Liver (tissue), 9 donors: ENCODE measurements around the gene RFPL3. TPM values are rescaled to one million over a fixed set of nuclear protein-coding genes. Genes with fewer than 3 reads are reported as not detected.

Source experiments
- DNase-seq: peaks from one replicate; pipeline ENCODE4 v3.0.0-alpha.2; 2017; ENCODE audit warnings: low spot score
- H3K27ac ChIP-seq, 2 donors: one replicate each; pipeline ENCODE4 v1.7.0; 2013; ENCODE audit warnings: inconsistent platforms in 2 of 2, low read length in 2 of 2, control low read depth in 1 of 2, low read depth in 1 of 2, mild to moderate bottlenecking in 1 of 2
- H3K27me3 ChIP-seq, 4 donors: one replicate each; pipeline versions ENCODE4 v1.6.1 to v1.7.0; 2013; ENCODE audit warnings: low read length in 3 of 4, inconsistent platforms in 1 of 4, mild to moderate bottlenecking in 1 of 4, moderate library complexity in 1 of 4; ENCODE audit not compliant: control insufficient read depth in 4 of 4, insufficient read depth in 4 of 4
- H3K36me3 ChIP-seq, 4 donors: one replicate each; pipeline versions ENCODE4 v1.6.1 to v1.7.0; 2013; ENCODE audit warnings: low read length in 3 of 4, mild to moderate bottlenecking in 3 of 4, low read depth in 1 of 4, moderate library complexity in 1 of 4; ENCODE audit not compliant: control insufficient read depth in 4 of 4, insufficient read depth in 3 of 4
- H3K4me1 ChIP-seq, 4 donors: one replicate each; pipeline versions ENCODE4 v1.6.1 to v1.7.0; 2013; ENCODE audit warnings: low read length in 3 of 4, mild to moderate bottlenecking in 3 of 4, moderate library complexity in 1 of 4; ENCODE audit not compliant: control insufficient read depth in 4 of 4, insufficient read depth in 4 of 4
- H3K4me3 ChIP-seq, 3 donors: one replicate each; pipeline versions ENCODE4 v1.6.1 to v1.7.0; 2013; ENCODE audit warnings: low read length in 3 of 3, control low read depth in 1 of 3, low read depth in 1 of 3, mild to moderate bottlenecking in 1 of 3
- H3K9ac ChIP-seq, 2 donors: one replicate each; pipeline ENCODE4 v1.7.0; 2013; ENCODE audit warnings: low read length in 2 of 2, mild to moderate bottlenecking in 2 of 2, moderate library complexity in 2 of 2, control low read depth in 1 of 2, low read depth in 1 of 2
- H3K9me3 ChIP-seq, 4 donors: one replicate each; pipeline versions ENCODE4 v1.6.1 to v1.7.0; 2013; ENCODE audit warnings: low read length in 3 of 4; ENCODE audit not compliant: control insufficient read depth in 4 of 4
- FOXA1 ChIP-seq: IDR thresholded peaks from 2 replicates; pipeline ENCODE4 v1.6.1; 2016; ENCODE audit warnings: antibody characterized with exemption
- FOXA2 ChIP-seq: IDR thresholded peaks from 2 replicates; pipeline ENCODE4 v1.6.1; 2016; ENCODE audit warnings: antibody characterized with exemption
- GABPA ChIP-seq, 2 donors: IDR thresholded peaks in 1 of 2; conservative IDR thresholded peaks in 1 of 2; 2 replicates each; pipeline ENCODE4 v1.6.1; 2016; ENCODE audit warnings: antibody characterized with exemption in 2 of 2, mild to moderate bottlenecking in 1 of 2, moderate library complexity in 1 of 2
- HNF4A ChIP-seq, 2 donors: conservative IDR thresholded peaks; 2 replicates each; pipeline ENCODE4 v1.6.1; 2016; ENCODE audit warnings: antibody characterized with exemption in 2 of 2, mild to moderate bottlenecking in 2 of 2
- HNF4G ChIP-seq: IDR thresholded peaks from 2 replicates; pipeline ENCODE4 v1.6.1; 2016; ENCODE audit warnings: antibody characterized with exemption
- JUND ChIP-seq, 2 donors: IDR thresholded peaks; 2 replicates each; pipeline ENCODE4 v1.6.1; 2016; ENCODE audit warnings: antibody characterized with exemption in 2 of 2
- NR2F2 ChIP-seq: IDR thresholded peaks from 2 replicates; pipeline ENCODE4 v1.6.1; 2016; ENCODE audit warnings: antibody characterized with exemption
- RAD21 ChIP-seq, 2 donors: IDR thresholded peaks; 2 replicates each; pipeline ENCODE4 v1.6.1; 2016; ENCODE audit warnings: antibody characterized with exemption in 2 of 2, mild to moderate bottlenecking in 2 of 2
- SP1 ChIP-seq: IDR thresholded peaks from 2 replicates; pipeline ENCODE4 v1.6.1; 2018; ENCODE audit warnings: antibody characterized with exemption, mild to moderate bottlenecking
- TAF1 ChIP-seq: conservative IDR thresholded peaks from 2 replicates; pipeline ENCODE4 v1.6.1; 2016; ENCODE audit warnings: antibody characterized with exemption, mild to moderate bottlenecking
- YY1 ChIP-seq: IDR thresholded peaks from 2 replicates; pipeline ENCODE4 v1.6.1; 2016; ENCODE audit warnings: antibody characterized with exemption, mild to moderate bottlenecking
- WGBS: extraction: QIAGEN DNeasy Blood & Tissue Kit; methylation state at CpG from one replicate; pipeline ENCODE4 v1.1.7; 2013; 5-methylcytosine and 5-hydroxymethylcytosine counted together
- polyA plus RNA-seq, 2 donors: library from polyadenylated mRNA; stranded (reverse) in 1 of 2; unstranded in 1 of 2; fragments of 200-250 nt in 1 of 2; fragments of >200 nt in 1 of 2; fragmentation: Nextera tagmentation in 1 of 2; extraction: Ambion mirVana in 1 of 2; gene quantifications; one replicate each; pipeline versions ENCODE4 v1.2.1 to v1.2.3, GENCODE V29; 2013 to 2015
- total RNA-seq, 2 donors: library from RNA; depleted of rRNA; stranded (reverse); fragments of >200 nt; gene quantifications; one replicate each; pipeline ENCODE4 v1.2.3, GENCODE V29; 2014
- TF ChIP-seq, protein P1 (sequence below): IDR thresholded peaks from 2 replicates; pipeline ENCODE4 v1.6.1; 2016; ENCODE audit warnings: antibody characterized with exemption
- TF ChIP-seq, protein P2 (sequence below): IDR thresholded peaks from 2 replicates; pipeline ENCODE4 v1.6.1; 2016; ENCODE audit warnings: antibody characterized with exemption, mild to moderate bottlenecking
- TF ChIP-seq, protein P3 (sequence below): IDR thresholded peaks from 2 replicates; pipeline ENCODE4 v1.6.1; 2016; ENCODE audit warnings: antibody characterized with exemption
- donor health status: healthy.
- donor health status: healthy.
- donor health status: healthy.
- donor health status: healthy.
- donor health status: healthy.

The RFPL3 gene
- total and polyA plus RNA-seq, 4 donors: not detected

DNA sequence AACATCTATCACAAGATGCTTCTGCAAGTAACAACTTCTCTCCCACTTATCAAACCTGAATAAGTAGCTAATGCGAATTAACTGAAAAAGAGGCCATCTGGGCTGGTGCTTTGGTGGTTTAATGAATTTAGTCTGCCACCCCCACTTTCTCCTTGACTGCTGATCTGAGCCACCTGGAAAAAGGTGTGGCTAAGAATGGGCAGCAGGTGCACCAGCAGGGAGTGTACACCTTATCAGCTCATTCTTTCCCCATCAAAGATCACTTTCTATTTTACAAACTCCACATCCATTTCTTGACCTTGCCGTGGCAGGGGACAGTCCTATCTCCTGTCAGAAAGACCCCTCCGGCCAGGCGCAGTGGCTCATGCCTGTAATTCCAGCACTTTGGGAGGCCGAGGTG, 6.5 kb downstream of the RFPL3 start (continued):
- TF ChIP-seq, protein P1, sequence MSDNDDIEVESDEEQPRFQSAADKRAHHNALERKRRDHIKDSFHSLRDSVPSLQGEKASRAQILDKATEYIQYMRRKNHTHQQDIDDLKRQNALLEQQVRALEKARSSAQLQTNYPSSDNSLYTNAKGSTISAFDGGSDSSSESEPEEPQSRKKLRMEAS: no peak
- TF ChIP-seq GABPA (IDR thresholded peaks at IDR 0.05 in 1 of 2, conservative IDR thresholded peaks at IDR 0.05 in 1 of 2) (no peak), YY1 (no peak), RAD21 (IDR thresholded peaks at IDR 0.05) (no peak), HNF4A (conservative IDR thresholded peaks at IDR 0.05) (no peak)

DNA sequence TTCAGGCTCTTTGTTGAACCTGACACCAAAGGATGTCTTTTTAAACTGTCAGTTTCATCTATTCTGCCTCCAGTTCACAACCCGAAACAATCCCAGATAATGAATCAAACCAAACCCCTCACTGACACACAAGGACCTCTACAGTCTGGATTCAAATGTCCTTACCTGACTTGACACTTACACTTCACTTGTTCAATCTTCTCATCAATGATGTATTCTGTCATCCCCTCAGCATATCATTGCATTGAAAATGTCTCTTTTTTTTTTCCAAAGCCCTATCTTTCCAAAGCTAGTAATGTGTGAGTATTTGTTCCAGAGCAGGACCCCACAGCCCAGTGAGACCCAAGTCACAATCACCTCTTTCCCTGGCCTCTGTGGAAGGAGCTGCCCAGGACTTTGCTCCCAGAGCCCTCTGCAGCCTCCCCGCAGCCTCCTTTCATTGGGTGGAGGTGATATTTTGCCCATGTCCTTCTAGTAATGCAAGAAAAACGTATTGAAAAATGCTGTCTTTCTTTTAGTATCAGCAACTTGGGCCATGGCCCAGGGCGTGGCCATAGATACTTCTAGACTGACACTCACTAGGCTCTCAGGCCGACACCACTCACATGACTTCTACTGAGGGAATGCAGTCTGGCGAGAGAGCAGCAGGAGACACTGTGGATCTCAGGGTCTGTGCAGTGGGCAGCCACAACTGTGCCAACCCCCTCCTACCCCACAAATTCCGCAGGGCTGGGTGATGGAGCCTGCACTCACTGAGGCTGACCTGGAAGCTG, 18.2 kb downstream of the RFPL3 start:
- no peak for DNase-seq
- H3K36me3 ChIP-seq: peaks cover 0 to 1% (median 0%) of the 10 kb centered on the region in 4 donors
- no peak overlapping the region for H3K4me3 ChIP-seq
- H3K27me3 ChIP-seq: no peaks in the 10 kb centered on the region
- WGBS: 89% methylated on average over 7 of the region's 7 CpGs
- H3K9me3 ChIP-seq: no peaks in the 10 kb centered on the region
- H3K4me1 ChIP-seq: no peaks in the 10 kb centered on the region
- H3K27ac ChIP-seq: no peak overlapping the region
- H3K9ac ChIP-seq: no peak overlapping the region
- TF ChIP-seq FOXA2 (no peak), TAF1 (no peak), HNF4G (no peak), JUND (IDR thresholded peaks at IDR 0.05) (no peak), SP1 (no peak)

DNA sequence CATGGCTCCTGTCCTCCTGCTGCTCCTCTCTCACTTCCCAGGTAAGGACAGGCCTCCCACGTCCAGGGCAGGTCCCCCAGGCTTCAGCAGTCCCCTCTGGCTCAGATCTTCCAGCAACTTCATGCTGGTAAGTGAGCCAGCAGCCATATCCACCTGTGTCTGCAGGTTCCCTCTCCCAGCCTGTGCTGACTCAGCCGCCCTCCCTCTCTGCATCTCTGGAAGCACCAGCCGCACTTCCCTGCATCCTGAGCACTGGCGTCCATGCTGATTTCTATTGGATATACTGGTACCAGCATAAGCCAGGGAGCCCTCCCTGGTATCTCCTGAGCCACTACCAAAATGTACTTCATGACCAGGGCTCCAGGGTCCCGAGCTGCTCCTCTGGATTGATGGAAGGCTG, 19.0 kb downstream of the RFPL3 start:
- Histone ChIP-seq H3K27me3 (no peaks in the 10 kb centered on the region), H3K4me3 (no peak overlapping the region), H3K4me1 (no peaks in the 10 kb centered on the region), H3K9me3 (no peaks in the 10 kb centered on the region), H3K27ac (no peak overlapping the region), H3K36me3 (peaks cover 0 to 1% (median 0%) of the 10 kb centered on the region in 4 donors), H3K9ac (no peak overlapping the region)
- TF ChIP-seq, protein P2, sequence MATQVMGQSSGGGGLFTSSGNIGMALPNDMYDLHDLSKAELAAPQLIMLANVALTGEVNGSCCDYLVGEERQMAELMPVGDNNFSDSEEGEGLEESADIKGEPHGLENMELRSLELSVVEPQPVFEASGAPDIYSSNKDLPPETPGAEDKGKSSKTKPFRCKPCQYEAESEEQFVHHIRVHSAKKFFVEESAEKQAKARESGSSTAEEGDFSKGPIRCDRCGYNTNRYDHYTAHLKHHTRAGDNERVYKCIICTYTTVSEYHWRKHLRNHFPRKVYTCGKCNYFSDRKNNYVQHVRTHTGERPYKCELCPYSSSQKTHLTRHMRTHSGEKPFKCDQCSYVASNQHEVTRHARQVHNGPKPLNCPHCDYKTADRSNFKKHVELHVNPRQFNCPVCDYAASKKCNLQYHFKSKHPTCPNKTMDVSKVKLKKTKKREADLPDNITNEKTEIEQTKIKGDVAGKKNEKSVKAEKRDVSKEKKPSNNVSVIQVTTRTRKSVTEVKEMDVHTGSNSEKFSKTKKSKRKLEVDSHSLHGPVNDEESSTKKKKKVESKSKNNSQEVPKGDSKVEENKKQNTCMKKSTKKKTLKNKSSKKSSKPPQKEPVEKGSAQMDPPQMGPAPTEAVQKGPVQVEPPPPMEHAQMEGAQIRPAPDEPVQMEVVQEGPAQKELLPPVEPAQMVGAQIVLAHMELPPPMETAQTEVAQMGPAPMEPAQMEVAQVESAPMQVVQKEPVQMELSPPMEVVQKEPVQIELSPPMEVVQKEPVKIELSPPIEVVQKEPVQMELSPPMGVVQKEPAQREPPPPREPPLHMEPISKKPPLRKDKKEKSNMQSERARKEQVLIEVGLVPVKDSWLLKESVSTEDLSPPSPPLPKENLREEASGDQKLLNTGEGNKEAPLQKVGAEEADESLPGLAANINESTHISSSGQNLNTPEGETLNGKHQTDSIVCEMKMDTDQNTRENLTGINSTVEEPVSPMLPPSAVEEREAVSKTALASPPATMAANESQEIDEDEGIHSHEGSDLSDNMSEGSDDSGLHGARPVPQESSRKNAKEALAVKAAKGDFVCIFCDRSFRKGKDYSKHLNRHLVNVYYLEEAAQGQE: no peak
- TF ChIP-seq HNF4A (conservative IDR thresholded peaks at IDR 0.05): no peak
- TF ChIP-seq, protein P3, sequence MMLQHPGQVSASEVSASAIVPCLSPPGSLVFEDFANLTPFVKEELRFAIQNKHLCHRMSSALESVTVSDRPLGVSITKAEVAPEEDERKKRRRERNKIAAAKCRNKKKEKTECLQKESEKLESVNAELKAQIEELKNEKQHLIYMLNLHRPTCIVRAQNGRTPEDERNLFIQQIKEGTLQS: no peak
- TF ChIP-seq, protein P1: no peak
- TF ChIP-seq SP1: no peak
- TF ChIP-seq JUND (IDR thresholded peaks at IDR 0.05): no peak
- TF ChIP-seq FOXA1: no peak
- TF ChIP-seq NR2F2: no peak
- 76% methylated on average over 5 of the region's 5 CpGs for WGBS
- DNase-seq: no peak
